WERI-Rb-1 (cell line): ENCODE data around the gene SIRT2.
"Not testable (repeated sequence)": the region's sequence is repeated elsewhere in the genome, so short reads cannot be mapped to it uniquely, and the experiment has no call there.

Experiments
- DNase-seq: peaks from one replicate; pipeline ENCODE4 v3.0.0-alpha.2; 2020
- H3K27ac ChIP-seq: fragments of 250-450 bp; sonication (Bioruptor Pico); 2 replicates; pipeline ENCODE4 v1.5.1; 2020; ENCODE audit warnings: mild to moderate bottlenecking, moderate library complexity
- H3K27me3 ChIP-seq: fragments of 250-450 bp; sonication (Bioruptor Pico); 2 replicates; pipeline ENCODE4 v1.5.1; 2021; ENCODE audit warnings: mild to moderate bottlenecking, low read depth, moderate library complexity; ENCODE audit not compliant: insufficient read depth, severe bottlenecking
- H3K36me3 ChIP-seq: fragments of 250-450 bp; sonication (Bioruptor Pico); 2 replicates; pipeline ENCODE4 v1.5.1; 2020; ENCODE audit warnings: mild to moderate bottlenecking, moderate library complexity
- H3K4me3 ChIP-seq: 2 replicates; pipeline ENCODE4 v1.5.1; 2011; ENCODE audit warnings: low read depth, mild to moderate bottlenecking, control low read depth, low read length
- H3K9me3 ChIP-seq: fragments of 250-450 bp; sonication (Bioruptor Pico); 2 replicates; pipeline ENCODE4 v1.5.1; 2021; ENCODE audit warnings: mild to moderate bottlenecking, moderate library complexity; ENCODE audit not compliant: severe bottlenecking
- TF ChIP-seq, protein P1 (sequence below): IDR thresholded peaks from 2 replicates; pipeline ENCODE4 v1.5.1; 2011; ENCODE audit warnings: low read depth, mild to moderate bottlenecking, control low read depth, inconsistent platforms, low read length

SIRT2 gene

GRCh38 chr19:38888876-38889275 is 10.5 kb downstream of the SIRT2 start:
- Histone ChIP-seq H3K27me3 (no peaks in the 10 kb centered on the region), H3K36me3 (peaks cover 3% of the 10 kb centered on the region; the same call in 1 of the 2 replicates), H3K27ac (no peak overlapping the region), H3K4me3 (no peak overlapping the region), H3K9me3 (no peaks in the 10 kb centered on the region)
- DNase-seq: no peak
- TF ChIP-seq, protein P1, sequence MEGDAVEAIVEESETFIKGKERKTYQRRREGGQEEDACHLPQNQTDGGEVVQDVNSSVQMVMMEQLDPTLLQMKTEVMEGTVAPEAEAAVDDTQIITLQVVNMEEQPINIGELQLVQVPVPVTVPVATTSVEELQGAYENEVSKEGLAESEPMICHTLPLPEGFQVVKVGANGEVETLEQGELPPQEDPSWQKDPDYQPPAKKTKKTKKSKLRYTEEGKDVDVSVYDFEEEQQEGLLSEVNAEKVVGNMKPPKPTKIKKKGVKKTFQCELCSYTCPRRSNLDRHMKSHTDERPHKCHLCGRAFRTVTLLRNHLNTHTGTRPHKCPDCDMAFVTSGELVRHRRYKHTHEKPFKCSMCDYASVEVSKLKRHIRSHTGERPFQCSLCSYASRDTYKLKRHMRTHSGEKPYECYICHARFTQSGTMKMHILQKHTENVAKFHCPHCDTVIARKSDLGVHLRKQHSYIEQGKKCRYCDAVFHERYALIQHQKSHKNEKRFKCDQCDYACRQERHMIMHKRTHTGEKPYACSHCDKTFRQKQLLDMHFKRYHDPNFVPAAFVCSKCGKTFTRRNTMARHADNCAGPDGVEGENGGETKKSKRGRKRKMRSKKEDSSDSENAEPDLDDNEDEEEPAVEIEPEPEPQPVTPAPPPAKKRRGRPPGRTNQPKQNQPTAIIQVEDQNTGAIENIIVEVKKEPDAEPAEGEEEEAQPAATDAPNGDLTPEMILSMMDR: no peak

DNA sequence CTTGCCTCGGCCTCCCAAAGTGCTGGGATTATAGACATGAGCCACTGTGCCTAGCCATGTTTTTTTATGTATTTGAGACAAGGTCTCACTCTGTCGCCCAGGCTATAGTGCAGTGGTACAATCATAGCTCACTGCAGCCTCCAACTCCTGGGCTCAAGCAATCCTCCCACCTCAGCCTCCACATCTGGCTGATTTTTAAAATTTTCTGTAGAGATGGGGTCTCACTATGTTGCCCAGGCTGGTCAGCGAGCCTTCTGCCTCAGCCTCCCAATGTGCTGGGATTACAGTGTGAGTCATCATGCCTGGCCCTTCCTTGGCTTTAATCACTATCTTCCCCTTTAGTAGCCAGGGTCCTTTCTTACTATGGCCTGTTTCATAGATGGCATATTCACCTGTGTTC is 14.7 kb downstream of the SIRT2 start:
- H3K9me3 ChIP-seq, H3K27me3 ChIP-seq, DNase-seq, H3K27ac ChIP-seq, H3K4me3 ChIP-seq, H3K36me3 ChIP-seq: not testable (repeated sequence)

DNA sequence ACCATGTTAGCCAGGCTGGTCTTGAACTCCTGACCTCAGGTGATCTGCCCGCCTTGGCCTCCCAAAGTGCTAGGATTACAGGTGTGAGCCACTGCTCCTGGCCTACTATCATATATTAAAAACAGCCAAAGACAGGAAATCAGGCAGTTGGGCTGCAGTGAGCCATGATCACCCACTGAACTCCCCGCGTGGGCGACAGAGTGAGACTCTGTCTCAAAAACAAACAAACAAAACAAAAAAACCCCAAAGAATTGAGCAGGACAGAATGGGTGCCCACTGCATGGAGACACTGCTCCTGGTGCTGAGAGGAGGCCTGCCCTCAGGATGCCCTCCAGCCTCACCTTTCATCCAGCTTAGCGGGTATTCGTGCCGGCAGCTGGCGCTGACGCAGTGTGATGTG is 16.1 kb downstream of the SIRT2 start:
- Histone ChIP-seq H3K36me3 (no peaks in the 10 kb centered on the region), H3K4me3 (no peak overlapping the region), H3K27me3 (no peaks in the 10 kb centered on the region), H3K27ac (no peak overlapping the region), H3K9me3 (no peaks in the 10 kb centered on the region)
- TF ChIP-seq, protein P1: no peak
- no peak for DNase-seq

GRCh38 chr19:38880882-38881609 is 18.4 kb downstream of the SIRT2 start:
- no peaks in the 10 kb centered on the region for H3K27me3 ChIP-seq
- H3K4me3 ChIP-seq: no peak overlapping the region
- TF ChIP-seq, protein P1: no peak
- no peak for DNase-seq
- no peak overlapping the region for H3K27ac ChIP-seq
- no peaks in the 10 kb centered on the region for H3K9me3 ChIP-seq
- H3K36me3 ChIP-seq: no peaks in the 10 kb centered on the region

- TF ChIP-seq, protein P1: no peak
- Histone ChIP-seq H3K27ac (no peak overlapping the region), H3K4me3 (no peak overlapping the region), H3K27me3 (no peaks in the 10 kb centered on the region), H3K9me3 (no peaks in the 10 kb centered on the region), H3K36me3 (no peaks in the 10 kb centered on the region)
- DNase-seq: no peak
Measured at GRCh38 chr19:38880076-38880881, 19.1 kb downstream of the SIRT2 start.

DNA sequence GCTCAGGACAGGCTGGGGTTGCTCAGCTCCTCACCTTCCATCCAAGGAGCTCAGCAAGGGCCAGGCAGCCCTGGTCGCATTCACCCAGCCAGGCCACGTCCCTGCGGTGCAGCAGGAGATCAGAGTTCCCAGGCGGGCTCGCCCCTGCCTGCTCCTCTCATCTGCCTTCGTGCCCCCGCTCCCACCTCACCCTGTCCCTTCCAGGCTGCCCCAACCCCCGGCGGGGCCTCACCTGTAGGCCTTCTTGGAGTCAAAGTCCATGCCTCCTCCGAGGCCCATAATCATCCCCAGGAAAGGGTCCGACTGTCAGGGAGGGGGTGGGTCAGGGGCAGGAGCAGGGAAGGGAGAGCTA is 20.0 kb downstream of the SIRT2 start:
- H3K27ac ChIP-seq: no peak overlapping the region
- H3K36me3 ChIP-seq: no peaks in the 10 kb centered on the region
- DNase-seq: no peak
- no peaks in the 10 kb centered on the region for H3K27me3 ChIP-seq
- H3K9me3 ChIP-seq: no peaks in the 10 kb centered on the region
- H3K4me3 ChIP-seq: no peak overlapping the region
- TF ChIP-seq, protein P1: no peak
